Fibroblast of the aortic adventitia (primary cell): Measurements from ENCODE around the gene LAMC2. TPM values are rescaled to one million over a fixed set of nuclear protein-coding genes. Genes with fewer than 3 reads are reported as not detected.

ENCODE experiments used
- DNase-seq: peaks from one replicate; pipeline ENCODE4 v3.0.0-alpha.2; 2010; ENCODE audit warnings: low read depth
- H3K4me3 ChIP-seq: 2 replicates; pipeline ENCODE4 v1.5.1; 2011; ENCODE audit warnings: low read depth, mild to moderate bottlenecking, control low read depth, low read length, moderate library complexity
- CTCF ChIP-seq: IDR thresholded peaks from 2 replicates; pipeline ENCODE4 v1.5.1; 2011; ENCODE audit warnings: mild to moderate bottlenecking, low read length, control low read depth, inconsistent platforms; ENCODE audit not compliant: insufficient read depth
- total RNA-seq: library from RNA; depleted of rRNA; stranded (reverse); fragments of >200 nt; gene quantifications from 2 replicates; pipeline ENCODE4 v1.2.3, GENCODE V29; 2012; ENCODE audit warnings: low replicate concordance

Gene LAMC2
- total RNA-seq, 1 donor = 2.8 TPM

- no peak for TF ChIP-seq CTCF
- DNase-seq = no peak
- no peak overlapping the region for H3K4me3 ChIP-seq
Measured at GRCh38 chr1:183293241-183293640, 107.2 kb downstream of the LAMC2 start.

DNA sequence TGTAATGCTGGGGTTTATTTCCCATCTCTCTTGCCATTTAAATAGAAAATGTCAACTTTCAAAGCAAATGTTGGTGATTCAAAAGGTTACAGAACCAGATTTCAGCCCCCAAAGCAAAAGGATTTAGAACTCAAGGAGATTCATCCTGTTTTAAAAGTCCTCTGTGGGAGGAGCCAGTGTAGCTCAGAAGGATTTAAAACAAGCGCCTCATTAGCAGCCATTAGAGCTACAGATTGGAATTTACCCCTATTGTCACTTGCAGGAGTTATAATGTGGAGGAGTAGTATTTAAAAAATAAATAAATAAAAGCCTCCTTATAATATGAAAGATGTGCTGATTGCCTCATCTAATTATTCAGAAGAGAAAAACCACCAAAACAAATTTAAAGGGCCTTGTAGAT, 107.8 kb downstream of the LAMC2 start:
- TF ChIP-seq CTCF = no peak
- no peak overlapping the region for H3K4me3 ChIP-seq
- DNase-seq = no peak

Other genes starting within 250 kb of the LAMC2 start
- 0.98 TPM in 1 of 2 replicates, not detected in the other for gene SHCBP1L, start 233.1 kb upstream of the LAMC2 start, total RNA-seq
- 564 and 789 TPM in 2 replicates for gene LAMC1, start 162.8 kb upstream of the LAMC2 start, total RNA-seq
- gene NMNAT2, start 232.1 kb downstream of the LAMC2 start, total RNA-seq = 0.49 and 3.4 TPM in 2 replicates